Fibroblast of upper back skin (primary cell): ENCODE measurements around the gene SNX32.

Experiments
- DNase-seq: peaks from one replicate; pipeline ENCODE4 v3.0.0-alpha.2; 2013

Gene SNX32

DNA sequence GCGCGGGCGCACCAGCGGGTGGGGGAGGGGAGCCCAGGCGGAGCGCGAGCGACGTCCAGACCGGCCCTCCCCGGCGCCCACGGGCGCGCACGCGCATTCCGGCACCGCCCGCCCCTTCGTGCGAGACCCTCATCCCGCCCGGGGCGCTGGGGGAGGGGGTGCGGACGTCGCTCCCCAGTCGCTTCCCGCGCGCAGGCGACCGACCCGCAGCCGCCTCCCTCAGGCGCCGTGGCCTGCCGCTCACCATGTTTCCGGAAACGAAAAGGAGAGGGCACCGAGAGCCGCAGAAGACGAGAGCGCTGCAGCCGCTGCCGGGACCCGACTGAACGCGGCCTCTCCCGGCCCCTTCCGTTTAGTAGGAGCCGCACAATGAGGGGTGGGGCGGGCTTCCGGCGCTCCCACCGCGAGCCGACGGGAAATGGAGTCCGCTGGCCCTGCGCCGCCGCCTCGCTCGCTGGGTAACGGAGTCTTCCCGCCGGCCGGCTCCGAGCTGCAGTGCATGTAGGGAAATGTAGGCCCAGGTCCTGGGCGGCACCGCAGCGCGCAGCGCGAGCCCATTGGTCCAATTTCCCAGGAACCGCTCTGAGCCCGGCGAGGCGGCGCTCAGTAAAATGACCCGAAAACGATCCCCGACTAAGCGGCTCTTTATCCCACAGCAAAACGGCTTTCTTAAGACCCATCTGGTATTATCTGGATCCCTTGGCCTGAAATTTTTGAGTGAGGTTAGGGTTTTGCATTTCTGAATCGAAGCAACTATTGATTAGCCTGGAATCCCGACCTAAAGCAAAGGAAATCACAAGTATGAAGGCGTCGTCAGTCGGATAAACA is 24.3 kb downstream of the SNX32 start, which contains the start of gene CFL1:
CFL1 (minus strand) TSS at position 328 of the 828 bp plus-strand sequence; CDS start at position 247, 81 bp downstream.
- DNase-seq: peak; percentile 98

- DNase-seq: no peak
These were observed 24.9 kb downstream of the SNX32 start for GRCh38 chr11:65858681-65859087.

- peak; percentile 100 for DNase-seq
These were observed 25.5 kb downstream of the SNX32 start for GRCh38 chr11:65859095-65859811.

DNA sequence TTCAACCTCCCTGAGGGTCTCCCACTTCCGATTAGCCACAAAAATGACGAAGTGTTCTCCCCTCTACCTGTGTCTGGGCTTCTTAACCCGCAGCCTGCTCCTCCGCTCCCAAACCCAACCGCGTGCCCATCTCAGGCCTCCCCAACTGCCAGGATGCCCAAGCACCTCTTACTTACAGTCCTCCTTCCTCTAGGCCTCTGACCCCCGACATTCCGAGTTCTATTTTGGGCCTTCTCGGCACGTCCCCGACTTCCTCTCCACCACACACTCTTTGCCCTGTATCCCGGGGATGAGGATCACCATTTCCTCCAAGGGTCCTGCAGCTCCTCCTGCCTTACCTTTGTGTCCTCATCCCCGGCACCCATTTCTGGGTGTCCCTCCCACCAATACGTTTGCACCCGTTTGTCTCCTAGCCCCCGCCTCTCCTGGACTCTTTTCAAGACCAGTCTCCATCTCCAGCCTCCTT is 26.1 kb downstream of the SNX32 start:
- DNase-seq: no peak

DNA sequence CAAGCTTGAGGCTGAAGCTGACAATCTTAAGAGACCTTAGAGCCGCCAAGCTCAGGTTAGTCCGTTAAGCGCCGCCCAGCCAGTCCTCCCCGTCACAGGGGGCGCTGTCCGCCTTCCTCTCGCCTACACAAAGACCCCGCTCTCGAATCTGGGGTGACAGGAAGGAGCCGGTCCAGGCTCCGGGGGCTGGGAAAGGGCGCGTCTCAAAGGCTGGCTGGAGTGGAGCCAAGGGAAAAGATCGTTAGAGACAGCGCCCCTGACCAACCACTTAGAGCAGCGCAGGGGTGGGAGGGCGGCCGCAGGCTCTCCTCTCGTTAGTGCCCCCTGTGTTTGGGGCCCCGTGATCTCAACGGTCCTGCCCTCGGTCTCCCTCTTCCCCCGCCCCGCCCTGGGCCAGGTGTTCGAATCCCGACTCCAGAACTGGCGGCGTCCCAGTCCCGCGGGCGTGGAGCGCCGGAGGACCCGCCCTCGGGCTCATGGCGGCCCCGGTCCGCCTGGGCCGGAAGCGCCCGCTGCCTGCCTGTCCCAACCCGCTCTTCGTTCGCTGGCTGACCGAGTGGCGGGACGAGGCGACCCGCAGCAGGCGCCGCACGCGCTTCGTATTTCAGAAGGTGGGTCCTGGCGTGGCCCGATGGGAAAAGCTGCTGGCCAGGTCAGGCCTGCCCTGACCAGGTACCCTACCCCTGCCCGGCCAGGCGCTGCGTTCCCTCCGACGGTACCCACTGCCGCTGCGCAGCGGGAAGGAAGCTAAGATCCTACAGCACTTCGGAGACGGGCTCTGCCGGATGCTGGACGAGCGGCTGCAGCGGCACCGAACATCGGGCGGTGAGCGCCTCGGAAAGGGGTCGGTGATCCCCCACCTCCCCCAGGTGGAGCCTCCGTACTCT is 26.8 kb downstream of the SNX32 start, which contains the start of gene MUS81:
MUS81 (plus strand) TSS at position 156 of the 887 bp plus-strand sequence; CDS start at position 477, 321 bp downstream.
- DNase-seq: peak; percentile 99

- no peak for DNase-seq
These were observed 27.4 kb downstream of the SNX32 start for GRCh38 chr11:65861165-65861505.

GRCh38 chr11:65861533-65862183 is 27.9 kb downstream of the SNX32 start:
- no peak for DNase-seq

DNA sequence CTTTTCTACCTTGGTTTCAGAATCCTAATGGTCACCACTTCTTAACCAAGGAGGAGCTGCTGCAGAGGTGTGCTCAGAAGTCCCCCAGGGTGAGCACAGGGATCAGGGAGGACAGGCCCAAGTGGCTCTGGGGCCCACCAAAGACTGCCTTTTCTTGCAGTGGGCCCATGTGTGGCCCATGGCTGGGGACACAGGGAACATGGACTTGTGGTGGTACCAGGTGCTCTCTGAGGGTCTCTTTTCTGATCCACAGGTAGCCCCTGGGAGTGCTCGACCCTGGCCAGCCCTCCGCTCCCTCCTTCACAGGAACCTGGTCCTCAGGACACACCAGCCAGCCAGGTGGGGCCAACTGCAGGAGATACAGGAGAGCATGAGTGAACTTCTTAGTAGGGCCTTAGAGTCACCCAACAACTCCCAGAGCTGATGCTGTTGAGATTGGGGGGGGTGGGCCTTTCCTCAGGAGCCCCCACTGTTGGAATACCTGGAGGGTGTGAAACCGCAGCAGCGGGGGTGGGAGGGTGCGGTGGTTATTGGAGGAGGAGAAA is 28.5 kb downstream of the SNX32 start:
- DNase-seq: no peak

DNA sequence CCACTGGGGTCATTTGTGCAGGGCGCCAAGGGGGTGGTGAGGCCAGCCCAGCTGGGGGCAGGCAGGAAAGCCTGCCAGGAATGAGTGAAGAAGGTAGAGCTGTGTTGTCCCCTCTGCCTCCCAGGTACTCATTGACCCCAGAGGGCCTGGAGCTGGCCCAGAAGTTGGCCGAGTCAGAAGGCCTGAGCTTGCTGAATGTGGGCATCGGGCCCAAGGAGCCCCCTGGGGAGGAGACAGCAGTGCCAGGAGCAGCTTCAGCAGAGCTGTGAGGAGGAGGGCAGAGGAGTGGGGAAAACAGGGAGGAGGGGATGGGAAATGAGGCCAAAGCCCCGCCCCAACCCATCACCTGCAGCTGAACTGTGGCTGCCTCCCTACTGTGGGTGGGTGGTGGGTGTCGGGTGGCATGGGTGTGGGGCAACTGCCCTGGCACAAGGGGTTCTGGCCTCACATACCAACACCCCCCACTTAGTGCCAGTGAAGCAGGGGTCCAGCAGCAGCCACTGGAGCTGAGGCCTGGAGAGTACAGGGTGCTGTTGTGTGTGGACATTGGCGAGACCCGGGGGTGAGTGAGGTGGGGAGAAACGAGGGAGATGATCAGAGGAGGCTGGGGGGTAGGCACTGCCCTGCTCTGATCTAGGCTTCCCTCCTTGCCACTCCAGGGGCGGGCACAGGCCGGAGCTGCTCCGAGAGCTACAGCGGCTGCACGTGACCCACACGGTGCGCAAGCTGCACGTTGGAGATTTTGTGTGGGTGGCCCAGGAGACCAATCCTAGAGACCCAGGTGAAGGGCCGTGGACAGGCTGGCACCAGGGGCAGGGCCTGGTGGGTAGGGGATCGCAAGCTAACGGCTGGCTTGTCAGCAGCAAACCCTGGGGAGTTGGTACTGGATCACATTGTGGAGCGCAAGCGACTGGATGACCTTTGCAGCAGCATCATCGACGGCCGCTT is 29.5 kb downstream of the SNX32 start:
- DNase-seq: no peak

- DNase-seq: no peak
These were observed 30.3 kb downstream of the SNX32 start for GRCh38 chr11:65863889-65864705.

GRCh38 chr11:65864706-65865471 is 31.1 kb downstream of the SNX32 start:
- no peak for DNase-seq

- DNase-seq: no peak
These were observed 31.9 kb downstream of the SNX32 start for GRCh38 chr11:65865550-65866172.

DNA sequence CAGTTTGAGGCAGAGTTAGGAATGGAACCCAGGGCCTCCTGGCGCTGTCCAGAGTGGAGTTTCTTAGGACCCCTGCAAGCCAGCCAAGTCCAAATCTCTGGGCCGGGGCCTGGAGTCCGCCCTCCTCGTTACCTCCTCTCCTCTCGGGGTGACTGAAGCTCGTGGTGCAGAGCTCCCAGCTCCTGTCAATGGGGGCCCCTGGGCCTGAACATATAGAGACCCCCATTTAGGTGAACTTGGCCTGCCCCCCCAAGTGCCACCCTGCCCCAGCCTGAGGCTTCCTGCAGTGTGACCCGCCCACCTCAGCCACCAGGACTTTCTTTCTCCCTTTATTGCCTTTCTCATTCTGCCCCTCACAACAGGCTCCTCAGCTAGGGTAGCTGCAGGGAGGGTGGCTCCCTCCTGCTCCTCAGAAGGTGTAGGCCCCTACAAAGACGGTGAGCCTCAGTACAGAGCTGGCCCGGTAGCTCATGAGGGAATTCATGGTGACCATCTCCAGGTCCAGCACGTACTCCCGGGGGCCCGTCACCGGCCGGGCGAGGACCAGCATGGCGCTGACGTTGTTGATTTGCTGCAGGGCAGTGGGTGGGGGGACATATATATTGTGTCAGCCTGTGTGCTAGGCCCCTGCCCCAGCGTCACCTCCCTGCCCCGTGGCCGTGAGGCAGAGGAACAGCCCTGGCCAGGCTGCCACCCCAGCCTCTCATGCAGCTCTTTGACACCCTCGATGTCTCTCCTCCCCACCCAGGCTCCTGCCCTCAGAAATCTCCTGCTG is 32.9 kb downstream of the SNX32 start:
- DNase-seq: no peak

GRCh38 chr11:65867284-65868071 is 33.7 kb downstream of the SNX32 start:
- no peak for DNase-seq

DNA sequence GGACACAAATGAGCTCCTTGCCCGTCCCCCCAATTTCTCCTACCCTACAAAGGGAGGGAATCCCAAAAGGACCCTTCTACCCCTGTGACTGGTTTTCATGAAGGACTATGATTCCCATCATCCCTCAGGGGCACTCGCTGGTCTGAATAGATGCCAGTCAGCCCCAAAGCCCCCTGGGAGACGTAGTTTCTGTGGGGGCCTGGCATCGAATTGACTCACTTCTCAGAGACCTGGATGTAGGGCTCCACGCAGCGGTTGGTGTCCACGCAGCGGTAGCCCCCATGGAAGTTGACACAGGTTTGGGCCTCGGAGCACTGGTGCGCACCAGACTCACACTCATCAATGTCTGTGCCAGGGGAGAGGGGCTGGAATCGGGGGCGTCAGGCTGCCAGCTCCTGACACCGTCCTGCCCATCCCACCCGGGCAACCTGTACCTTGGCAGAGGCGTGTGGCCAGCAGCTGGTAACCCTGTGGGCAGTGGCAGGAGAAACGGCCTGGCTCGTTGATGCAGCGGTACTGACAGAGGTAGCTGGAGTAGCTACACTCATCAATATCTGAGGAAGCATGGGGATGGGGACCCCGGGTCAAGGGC is 34.4 kb downstream of the SNX32 start:
- no peak for DNase-seq

DNA sequence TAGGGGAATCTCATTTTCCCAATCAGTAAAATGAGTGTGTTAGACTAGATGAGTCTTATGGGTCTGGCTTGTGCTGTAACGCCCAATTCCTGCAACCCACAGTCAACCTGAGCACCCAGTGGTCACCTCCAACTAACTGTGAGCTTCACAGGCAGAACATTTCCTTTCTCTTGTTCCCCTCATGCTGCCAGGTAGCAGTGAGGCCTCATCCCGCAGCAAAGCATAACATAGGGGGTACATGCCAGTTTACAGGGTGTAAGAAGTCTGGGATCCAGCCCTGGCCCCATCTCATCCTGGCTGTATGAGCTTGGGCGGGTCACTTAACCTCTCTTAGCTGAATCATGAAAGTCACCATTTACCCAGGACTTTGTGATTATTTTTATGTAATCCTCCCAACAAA is 35.1 kb downstream of the SNX32 start:
- no peak for DNase-seq
